ENCODE results near the gene ULK4. TPM values are rescaled to one million over a fixed set of nuclear protein-coding genes. Genes with fewer than 3 reads are reported as not detected.

ULK4 gene
- total RNA-seq, 2 donors from 2014 or later = 4.4 to 8.3 TPM

DNA sequence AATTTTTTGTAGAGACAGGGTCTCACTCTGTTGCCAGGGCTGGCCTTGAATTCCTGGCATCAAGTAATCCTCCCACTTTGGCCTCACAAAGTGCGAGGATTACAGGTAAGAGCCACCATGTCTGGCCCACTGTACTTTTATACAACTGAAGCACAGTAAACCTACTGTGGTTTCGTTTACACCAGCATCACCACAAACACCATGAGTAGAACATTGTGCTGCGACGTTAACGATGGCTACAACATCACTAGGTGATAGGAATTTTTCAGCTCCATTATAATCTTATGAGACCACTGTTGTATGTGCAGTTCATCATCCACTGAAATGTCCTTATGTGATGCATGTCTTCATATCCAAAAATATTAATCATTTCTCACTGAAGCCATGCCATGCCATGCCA is 750.9 kb downstream of the ULK4 start:
- Histone ChIP-seq H3K4me1 (peaks cover 7% of the 10 kb centered on the region), H3K36me3 (no peaks in the 10 kb centered on the region), H3K9me3 (no peaks in the 10 kb centered on the region), H3K27ac (no peak overlapping the region), H3K27me3 (no peaks in the 10 kb centered on the region), H3K9ac (ENCODE audit: low read depth in 2 of 2, low read length in 2 of 2) (no peak overlapping the region), H3K4me3 (no peak overlapping the region)
- intact Hi-C loops (cut with DNase I) = loop anchor here (10.0 kb wide), 1 partner anchor 626 kb away; no protein-coding TSS in a partner anchor
- no peak for TF ChIP-seq CTCF (IDR thresholded peaks at IDR 0.05)
- DNase-seq = no peak

DNA sequence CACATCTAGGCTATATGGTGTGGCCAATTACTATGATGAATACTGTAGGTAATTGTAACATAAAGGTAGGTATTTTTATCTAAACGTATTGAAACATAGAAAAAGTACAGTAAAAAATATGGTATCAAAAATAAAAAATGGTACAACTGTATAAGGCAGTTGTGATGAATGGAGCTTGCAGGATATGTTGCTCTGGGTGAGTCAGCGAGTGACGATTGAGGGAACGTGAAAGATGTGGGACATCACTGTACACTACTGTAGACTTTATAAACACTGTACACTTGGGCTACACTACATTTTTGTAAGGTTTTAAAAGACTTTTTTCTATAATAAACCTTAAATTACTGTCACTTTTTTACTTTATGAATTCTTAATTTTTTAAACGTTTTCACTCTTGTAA is 752.3 kb downstream of the ULK4 start:
- H3K27ac ChIP-seq = no peak overlapping the region
- no peaks in the 10 kb centered on the region for H3K27me3 ChIP-seq
- no peaks in the 10 kb centered on the region for H3K36me3 ChIP-seq
- no peak overlapping the region for H3K4me3 ChIP-seq
- intact Hi-C loops (cut with DNase I) = loop anchor here (10.0 kb wide), 3 partner anchors 235 to 625 kb away; no protein-coding TSS in a partner anchor
- H3K9me3 ChIP-seq = no peaks in the 10 kb centered on the region
- peaks cover 7% of the 10 kb centered on the region for H3K4me1 ChIP-seq
- no peak for TF ChIP-seq CTCF (IDR thresholded peaks at IDR 0.05)
- H3K9ac ChIP-seq (ENCODE audit: low read depth in 2 of 2, low read length in 2 of 2) = no peak overlapping the region
- no peak for DNase-seq

GRCh38 chr3:41208507-41209220 is 753.2 kb downstream of the ULK4 start:
- no peak overlapping the region for H3K4me3 ChIP-seq
- no peaks in the 10 kb centered on the region for H3K27me3 ChIP-seq
- peaks cover 7% of the 10 kb centered on the region for H3K4me1 ChIP-seq
- H3K27ac ChIP-seq = no peak overlapping the region
- H3K36me3 ChIP-seq = no peaks in the 10 kb centered on the region
- no peaks in the 10 kb centered on the region for H3K9me3 ChIP-seq
- intact Hi-C loops (cut with DNase I) = loop anchor here (10.0 kb wide), 2 partner anchors 234 to 484 kb away; no protein-coding TSS in a partner anchor
- DNase-seq = no peak
- no peak overlapping the region for H3K9ac ChIP-seq (ENCODE audit: low read depth in 2 of 2, low read length in 2 of 2)
- TF ChIP-seq CTCF (IDR thresholded peaks at IDR 0.05) = no peak

DNA sequence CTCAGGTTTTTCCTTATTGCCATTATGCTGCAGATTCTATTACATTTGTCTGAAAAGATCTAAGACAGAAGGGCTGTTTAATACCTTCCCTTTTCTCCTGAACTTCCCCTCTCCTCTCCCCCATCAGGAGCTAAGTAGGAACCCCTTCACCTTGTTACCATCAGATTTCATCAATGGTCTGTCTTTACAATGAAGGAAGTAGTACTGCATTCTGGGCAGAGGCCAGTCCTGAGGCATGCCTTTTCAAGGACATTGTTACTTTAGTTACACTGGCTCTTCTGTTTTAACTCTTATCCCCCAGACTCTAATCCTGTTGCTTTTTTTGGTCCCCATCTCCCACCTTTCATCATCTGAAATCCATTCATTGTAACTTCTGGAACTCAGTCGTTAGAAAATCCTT is 754.5 kb downstream of the ULK4 start:
- Histone ChIP-seq H3K36me3 (no peaks in the 10 kb centered on the region), H3K9me3 (no peaks in the 10 kb centered on the region), H3K27ac (no peak overlapping the region), H3K4me1 (peaks cover 4% of the 10 kb centered on the region), H3K9ac (ENCODE audit: low read depth in 2 of 2, low read length in 2 of 2) (no peak overlapping the region), H3K4me3 (no peak overlapping the region), H3K27me3 (no peaks in the 10 kb centered on the region)
- intact Hi-C loops (cut with DNase I) = loop anchor here (10.0 kb wide), 2 partner anchors 233 to 483 kb away; no protein-coding TSS in a partner anchor
- no peak for DNase-seq
- TF ChIP-seq CTCF (IDR thresholded peaks at IDR 0.05) = no peak

DNA sequence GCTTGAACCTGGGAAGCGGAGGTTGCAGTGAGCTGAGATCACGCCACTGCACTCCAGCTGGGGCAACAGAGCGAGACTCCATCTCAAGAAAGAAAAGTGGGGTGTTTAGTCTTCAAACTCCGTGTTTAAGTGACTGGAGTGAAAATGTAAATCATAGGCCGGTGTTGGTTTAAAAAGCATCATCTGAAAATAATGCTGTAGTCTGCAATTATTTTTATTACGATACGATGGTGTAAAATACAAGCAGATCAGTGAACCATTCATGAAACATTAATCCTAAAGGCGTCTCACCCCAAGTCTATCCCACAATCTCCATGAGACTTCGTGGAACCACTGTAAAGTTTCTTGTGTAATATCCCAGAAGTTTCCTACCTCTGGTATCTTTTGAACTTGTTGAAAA is 756.3 kb downstream of the ULK4 start:
- H3K4me3 ChIP-seq = no peak overlapping the region
- no peak overlapping the region for H3K27ac ChIP-seq
- no peaks in the 10 kb centered on the region for H3K36me3 ChIP-seq
- TF ChIP-seq CTCF (IDR thresholded peaks at IDR 0.05) = no peak
- H3K9ac ChIP-seq (ENCODE audit: low read depth in 2 of 2, low read length in 2 of 2) = no peak overlapping the region
- DNase-seq = no peak
- no peaks in the 10 kb centered on the region for H3K9me3 ChIP-seq
- H3K27me3 ChIP-seq = no peaks in the 10 kb centered on the region
- peaks cover 4% of the 10 kb centered on the region for H3K4me1 ChIP-seq
- intact Hi-C loops (cut with DNase I) = loop anchor here (10.0 kb wide), 2 partner anchors 231 to 481 kb away; no protein-coding TSS in a partner anchor
